Measurements from ENCODE around the gene ABO.
"Not testable (repeated sequence)": the region's sequence is repeated elsewhere in the genome, so short reads cannot be mapped to it uniquely, and the experiment has no call there.

ABO gene

DNA sequence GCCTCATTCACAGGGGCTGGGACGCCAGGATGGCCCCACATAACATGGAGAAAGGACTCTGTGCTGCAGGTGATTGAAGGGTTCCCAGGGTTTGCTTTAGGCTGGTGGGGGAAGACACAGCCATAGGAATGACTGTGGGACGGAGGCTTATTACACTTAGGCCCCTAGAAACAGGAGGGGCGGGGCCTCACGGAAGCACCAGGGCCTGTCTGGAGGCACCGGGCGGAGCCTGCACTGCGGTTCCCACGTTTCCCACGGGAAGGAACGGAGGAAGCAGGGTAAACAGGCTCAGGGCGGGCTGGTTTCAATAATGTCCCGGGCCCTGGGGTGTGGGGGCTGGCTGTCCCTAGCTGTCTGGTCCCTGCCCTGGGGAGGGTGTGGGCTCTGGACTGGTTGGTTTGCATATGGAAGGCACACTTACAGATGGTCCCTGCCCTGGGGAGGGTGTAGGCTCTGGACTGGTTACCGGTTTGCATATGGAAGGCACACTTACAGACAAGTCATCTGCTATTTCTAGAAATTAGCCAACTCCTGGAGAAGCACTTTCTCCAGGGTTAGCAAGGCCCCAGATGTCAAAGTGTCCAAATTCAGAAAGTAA is 51.7 kb downstream of the ABO start:
- not testable (repeated sequence) for DNase-seq

DNA sequence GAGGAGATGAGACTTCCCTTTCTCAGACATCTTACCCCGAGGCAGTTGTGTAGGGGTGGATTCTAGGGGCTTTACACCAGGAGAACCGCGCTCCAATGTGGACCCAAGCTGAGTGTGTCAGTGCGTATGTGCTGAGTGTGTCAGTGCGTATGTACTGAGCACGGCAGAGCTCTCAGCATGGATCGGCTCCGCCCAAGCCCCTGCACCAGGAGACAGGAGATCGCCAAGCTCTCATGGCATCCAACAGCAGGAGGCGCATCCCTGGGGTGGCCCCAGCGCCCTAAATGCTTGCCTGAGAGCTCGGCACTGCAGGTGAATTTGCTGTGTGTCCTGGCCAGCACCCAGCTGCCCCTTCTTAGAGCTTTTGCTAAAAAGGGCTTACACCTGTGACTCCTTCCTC is 53.0 kb downstream of the ABO start:
- DNase-seq, result not testable (repeated sequence)

DNA sequence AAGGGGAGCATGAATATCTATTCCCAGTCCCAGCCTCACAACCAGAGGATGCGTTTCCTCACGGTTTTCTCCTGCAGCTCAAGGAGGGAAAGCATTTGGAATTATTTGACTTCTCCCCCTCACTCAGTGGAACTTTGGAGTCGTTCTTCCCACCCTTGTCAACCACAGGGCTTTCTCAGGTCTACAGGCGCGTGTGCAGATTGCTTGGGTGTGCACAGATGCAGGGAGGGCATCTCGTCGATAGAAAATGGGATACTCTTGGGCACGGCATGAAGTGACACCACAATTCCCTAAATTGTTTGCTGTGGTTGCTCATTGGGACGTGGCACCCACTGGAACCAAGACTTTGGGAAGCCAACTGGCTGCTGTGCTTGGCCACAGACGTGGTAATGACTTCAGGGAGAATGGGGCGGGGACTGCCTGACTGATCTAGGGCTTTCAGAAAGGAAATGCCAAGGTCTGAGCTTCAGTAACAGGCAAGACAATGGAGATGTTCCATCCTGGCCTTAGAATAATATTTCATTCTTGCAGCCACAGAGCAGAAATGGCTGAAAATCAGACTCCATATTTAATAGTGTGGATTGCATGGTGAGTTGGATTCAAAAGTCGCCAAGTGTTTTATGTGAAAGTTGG is 53.7 kb downstream of the ABO start:
- DNase-seq, result no peak

DNA sequence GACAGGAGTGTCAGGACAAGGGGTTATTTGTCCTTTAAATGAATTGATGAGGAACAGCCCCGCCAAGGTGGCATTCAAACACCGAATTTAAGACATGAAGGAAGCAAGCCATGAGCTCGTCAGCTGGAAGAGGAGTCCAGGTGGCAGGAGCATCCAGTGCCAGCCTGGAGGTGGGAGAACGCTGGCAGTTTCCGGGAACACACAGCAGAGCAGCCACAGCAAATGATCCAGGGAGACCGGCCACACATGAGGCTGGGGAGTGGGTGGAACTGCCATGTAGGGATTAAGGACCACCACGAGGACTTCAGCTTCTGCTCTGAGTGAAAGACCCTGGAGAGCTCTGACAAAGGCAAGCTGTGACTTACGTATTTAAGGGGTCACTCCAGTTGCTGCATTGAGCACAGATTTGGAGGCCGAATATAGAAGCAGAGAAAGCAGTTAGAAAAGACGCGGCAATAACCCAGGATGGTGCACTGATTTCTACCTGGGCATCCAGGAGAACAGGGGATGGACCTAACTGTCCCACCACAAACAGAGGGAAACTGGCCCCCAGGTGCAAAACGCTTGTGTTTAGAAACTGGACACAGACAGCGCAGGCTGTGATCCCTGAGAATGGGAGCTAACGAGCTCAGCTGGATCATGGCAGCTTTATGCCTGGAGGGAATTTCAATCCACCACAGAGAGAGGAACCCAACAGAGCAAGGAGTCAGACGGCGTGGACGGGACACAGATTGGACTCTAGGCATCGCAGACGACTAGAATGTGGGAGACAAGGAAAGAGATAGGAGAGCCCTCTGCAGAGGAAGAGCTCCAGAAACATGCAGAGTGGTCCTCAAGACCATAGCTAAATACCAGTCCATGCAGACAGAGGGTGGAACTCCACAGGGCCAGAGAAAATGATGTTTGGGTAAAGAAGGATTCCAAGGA is 56.7 kb downstream of the ABO start:
- DNase-seq, result not testable (repeated sequence)

DNA sequence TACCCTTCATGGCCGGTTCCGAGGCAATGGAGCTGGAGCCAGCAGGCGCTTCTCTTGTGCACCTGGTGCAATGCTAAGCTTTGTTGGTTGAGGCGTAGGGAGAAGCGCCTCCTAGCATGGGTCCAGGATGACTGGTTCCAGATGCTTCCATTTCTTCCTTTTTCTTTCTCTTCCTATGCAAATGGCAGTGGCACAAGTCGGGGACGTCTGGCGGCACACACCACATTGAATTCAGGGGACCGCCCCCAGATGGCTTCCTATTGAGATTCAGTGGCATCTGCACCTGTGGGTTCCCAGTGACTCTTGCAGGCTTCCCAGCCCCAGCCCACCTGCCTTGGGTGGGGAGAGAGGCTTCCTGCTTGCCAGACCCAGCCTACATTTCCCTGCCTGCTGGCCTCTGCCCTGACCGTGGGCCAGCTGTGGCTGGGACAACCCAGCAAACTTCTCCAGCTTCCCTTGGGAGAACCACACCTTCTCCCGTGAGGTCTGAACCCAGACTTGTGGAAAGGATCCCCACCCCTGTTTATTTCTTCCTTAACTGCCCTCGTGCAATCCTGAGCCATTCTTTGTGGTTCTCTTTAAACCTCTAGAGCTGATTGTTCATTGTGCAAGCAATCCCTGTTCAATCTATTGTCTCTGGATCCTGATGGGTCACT is 57.5 kb downstream of the ABO start:
- not testable (repeated sequence) for DNase-seq

DNA sequence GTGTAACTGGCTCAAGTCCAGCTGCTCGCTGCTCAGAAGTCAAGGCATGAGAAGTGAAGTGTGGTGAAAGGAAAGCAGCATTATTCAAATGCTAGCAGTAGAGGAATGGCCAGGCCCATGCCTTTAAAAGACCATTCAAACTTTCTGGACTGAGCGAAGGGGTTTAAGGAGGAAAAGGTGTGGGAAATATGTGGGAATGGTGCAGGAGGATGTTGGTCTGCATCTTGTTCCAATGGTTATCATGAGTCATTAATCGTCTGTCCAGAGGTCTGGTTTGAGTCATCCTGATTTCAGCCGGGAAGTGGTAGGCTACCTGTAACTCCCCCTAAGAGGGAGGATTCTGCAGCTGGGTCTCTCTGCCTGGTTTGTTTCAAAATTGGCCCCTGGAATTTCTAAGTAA is 60.7 kb downstream of the ABO start:
- not testable (repeated sequence) for DNase-seq

DNA sequence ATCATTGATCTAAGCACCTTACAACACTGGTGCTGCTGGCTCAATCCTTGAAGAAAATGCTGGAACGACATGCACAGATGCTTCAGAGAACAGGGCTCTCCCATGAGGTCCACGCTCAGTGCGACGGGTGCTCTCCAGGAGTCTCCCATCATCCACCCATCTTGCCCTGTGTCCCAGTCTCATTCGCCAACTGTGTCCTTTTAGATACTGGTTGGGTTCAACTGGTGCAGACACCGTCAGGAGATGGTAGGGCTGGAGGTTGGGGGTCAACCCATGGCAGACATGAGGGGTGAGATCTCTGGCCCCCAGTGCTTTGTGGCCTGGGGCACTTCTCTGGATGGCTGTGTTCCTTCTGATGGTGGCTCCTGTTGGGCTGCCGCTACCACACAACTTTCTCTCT is 64.4 kb downstream of the ABO start:
- DNase-seq, result no peak

DNA sequence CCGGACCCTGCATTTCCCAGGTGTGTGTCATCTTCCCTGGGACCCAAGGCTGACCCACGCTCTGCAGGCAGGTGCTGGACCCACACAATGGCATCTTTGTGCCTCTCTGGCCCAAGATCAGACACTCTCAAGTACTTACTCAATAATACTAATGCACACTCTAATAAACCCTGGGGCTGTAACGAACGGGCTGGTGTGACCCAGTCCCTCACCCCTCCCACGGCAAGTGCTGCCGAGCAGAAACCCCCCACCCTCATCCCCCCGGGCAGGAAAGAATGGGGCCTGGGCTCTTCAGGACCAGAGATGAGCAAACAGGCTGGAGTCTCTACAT is 64.8 kb downstream of the ABO start:
- no peak for DNase-seq

DNA sequence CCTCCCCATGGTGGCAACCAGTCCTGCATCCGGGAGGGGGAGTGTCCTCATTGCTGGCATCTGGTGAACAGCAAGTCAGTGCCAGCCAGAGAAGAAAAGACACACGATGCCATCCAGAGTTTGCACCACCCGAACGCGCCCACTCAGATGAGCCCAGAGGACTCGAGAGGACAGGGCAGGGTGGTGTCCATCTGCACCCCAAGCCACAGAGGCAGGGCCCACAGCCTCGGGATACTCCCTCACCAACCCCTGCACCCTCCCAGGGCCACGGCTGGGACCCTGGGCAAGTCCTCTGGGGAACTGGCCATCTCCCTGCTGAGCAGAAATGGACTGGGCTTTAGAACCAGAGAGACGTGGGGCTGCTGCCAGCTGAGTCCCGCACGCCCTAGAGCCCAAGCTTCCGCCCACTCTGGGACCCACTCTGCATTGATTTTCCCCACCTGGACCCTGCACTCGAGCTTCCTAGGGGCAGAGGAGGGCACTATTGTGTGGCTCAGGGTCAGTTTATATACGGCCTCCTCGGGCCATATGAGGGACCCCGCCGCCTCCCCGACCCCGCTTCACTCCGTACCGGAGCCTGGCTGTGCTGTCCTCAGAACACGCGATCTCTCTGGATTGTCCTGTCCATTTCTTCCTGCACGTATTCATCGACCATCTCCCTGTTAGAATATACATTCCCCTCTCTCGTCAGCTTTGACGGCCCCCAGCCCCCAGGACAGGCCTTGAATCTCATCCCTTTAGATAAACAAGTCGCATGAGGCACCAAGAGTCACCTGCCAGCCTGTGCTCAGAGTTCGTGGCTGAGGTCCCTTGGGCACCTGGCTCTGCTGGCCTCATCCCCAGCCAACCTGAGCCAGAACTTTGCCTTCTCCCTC is 65.4 kb downstream of the ABO start:
- DNase-seq, result not testable (repeated sequence)

DNA sequence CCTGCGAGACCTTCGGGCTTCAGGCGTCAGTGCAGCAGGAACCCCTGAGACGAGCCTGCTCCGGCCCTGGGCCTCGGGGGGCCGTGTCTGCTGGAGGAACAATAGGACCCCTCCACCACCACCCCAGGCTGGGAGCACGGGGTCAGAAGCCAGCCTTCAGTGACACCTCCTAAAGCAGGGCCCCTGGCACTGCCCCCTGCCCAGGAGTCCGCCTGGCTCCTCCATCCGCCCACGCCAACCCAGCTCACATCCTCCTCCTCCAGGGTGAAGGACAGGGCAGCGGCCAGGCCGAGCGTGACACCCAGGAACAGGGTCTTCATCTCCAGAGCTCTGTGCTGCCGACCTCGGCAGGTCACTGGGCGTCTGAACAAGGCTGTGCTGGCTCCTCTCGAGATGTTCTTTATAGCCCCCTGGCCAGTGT is 66.1 kb downstream of the ABO start, which contains the start of gene OBP2B:
Gene OBP2B, minus strand, starts transcription at position 371 of the 421 bp plus-strand sequence. Its CDS starts 51 bp downstream, at position 320.
- not testable (repeated sequence) for DNase-seq

DNA sequence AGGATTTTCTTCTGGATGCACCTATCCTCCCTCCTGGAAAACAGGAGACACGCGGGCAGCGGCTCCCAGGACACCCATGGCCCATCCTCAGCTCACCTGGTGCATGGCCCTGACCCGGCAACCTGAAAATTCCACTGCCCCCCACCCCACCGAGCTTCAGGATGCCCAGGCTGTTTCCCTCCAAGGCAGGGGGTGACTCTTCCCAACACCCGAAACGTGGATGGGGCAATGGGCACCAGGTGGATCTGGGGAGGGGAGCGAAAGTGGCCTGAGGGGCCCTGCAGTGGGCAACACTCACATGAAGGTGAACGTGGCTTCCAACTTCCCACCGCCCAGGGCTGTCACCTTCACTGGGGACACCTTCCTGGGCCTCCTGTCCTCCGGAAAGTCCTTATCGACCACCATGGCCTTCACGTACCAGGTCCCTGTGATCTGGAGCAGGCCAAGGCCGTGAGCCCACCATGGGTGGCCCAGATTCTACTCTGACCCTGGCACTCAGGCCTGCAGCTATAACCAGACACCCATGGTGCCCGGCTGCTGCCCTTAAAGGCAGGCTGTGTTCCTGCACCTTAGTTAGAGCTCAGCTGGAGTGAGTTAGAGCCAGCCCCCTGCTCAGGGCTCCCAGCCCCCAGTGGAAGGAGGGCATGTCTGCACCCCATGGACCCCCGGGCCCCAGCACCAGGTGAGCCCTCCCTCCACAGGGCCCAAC is 66.7 kb downstream of the ABO start:
- not testable (repeated sequence) for DNase-seq

DNA sequence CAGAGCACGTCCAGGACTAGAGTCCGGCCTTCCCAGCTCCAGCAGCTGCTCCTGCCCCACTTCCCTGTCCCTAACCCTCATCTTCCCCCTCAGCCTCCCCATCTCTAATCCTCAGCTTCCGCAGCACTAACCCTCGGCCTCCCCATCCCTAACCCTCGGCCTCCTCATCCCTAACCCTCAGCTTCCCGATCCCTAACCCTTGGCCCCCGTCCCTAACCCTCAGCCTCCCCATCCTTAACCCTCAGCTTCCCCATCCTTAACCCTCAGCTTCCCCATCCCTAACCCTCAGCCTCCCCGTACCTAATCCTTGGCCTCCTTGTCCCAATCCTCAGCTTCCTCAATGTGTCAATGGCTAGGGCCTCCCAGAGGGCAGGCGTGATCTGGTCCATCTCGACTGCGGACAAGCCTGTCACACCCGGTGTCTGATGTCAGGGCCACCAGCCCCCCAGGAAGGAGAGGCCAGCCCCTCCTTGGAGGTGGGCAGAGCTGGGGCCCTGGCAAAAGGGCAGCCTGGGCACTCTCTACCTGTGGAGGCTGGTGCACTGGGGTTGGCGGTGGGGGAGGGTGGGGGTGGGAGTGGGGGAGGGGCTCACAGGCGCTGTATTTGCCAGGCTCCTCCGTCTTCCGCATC is 67.3 kb downstream of the ABO start:
- no peak for DNase-seq

DNA sequence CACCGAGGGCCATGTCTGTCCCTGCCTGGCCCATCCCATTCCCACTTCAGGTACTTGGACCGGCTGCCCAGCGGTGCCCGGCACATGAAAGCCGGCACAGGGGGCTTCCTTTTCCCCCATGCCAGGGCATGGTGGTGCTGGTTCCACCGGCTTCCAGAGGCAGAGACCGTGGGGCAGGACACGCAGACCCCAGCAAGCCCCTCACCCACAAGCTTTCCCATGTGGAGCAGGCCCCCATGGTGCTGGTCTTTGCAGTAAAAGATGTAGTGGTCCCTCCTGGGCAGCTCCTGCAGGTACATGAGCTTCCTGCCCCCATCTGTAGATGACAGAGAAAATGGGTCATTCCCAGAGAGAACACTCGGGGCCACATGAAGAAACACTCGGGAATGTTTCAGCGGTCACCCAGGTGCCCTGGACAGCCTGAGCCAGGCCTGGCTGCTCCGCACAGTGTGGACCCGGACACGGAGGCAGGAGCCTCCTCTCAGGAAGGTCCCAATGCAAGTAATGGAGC is 67.9 kb downstream of the ABO start:
- no peak for DNase-seq

DNA sequence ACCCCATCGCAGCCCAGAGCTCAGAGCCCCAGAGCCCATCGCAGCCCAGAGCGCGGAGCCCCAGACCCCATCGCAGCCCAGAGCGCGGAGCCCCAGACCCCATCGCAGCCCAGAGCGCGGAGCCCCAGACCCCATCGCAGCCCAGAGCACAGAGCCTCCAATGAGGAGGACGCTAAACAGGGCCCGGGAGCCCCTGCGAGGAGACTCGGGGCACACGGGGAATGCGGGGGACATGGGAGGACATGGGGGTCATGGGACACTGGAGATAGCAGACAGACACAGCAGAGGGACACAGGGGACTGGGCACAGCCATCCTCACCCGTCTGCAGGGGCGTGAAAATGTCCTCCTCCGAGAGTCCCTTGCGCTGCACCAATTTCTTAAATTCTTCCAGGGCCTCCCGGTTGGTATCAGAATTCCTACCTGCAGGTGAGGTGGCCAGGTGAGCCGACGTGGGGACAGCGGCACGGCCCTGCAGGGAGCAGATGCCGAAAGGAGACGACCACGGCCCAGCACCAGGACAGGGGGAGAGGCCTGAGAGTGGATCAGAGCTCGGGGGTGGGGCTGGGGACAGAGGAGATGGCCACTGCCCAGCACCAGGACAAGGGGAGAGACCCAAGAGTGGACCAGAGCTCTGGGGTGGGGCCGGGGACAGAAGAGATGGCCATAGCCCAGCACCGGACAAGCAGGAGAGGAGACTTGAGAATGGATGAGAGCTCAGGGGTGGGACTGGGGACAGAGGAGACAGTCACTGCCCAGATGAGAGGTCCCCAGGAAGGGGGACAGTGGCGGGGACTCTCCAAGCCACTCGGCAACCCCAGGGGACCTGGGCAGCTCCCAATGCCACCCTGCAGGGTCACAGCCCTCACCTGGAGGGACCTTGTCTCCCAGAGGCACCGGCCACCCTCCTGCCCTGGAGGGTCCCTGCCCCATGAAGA is 68.7 kb downstream of the ABO start:
- DNase-seq, result no peak

DNA sequence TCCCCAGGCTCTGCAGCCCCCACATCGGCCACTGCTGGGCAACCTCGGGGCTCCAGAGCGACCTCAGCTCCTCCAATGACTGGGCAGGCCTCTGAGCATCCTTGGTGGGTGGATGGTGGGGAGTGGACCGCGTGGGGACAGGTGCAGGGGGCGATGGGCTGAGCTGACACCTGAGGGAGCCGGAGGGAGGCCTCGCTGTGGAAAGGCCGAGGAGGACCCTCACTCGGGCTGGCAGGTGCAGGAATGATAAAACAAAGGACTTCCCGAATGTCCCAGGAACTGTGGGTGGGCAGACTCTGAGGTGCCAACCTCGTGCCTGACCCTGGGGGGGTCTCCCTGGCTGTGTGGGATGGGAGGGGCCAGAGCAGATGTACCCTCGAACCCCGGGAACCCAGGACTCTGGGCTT is 69.5 kb downstream of the ABO start:
- not testable (repeated sequence) for DNase-seq
